GM19463 (cell line): ENCODE results near the gene CRACR2A.

Experiments used
- ATAC-seq: cut with Tn5 transposase; IDR thresholded peaks from one replicate; pipeline ENCODE4 v1.9.1; 2021; ENCODE audit warnings: mild to moderate bottlenecking, moderate library complexity; ENCODE audit not compliant: unreplicated experiment

The CRACR2A gene

GRCh38 chr12:3753544-3754284 is 805 bp upstream of the CRACR2A start:
- ATAC-seq: no peak

- peak; percentile 59 for ATAC-seq
These were observed 706 bp downstream of the CRACR2A start for GRCh38 chr12:3752096-3752709.

GRCh38 chr12:3751151-3752095 is 1.5 kb downstream of the CRACR2A start:
- no peak for ATAC-seq

- no peak for ATAC-seq
These were observed 2.3 kb downstream of the CRACR2A start for GRCh38 chr12:3750616-3751015.

- ATAC-seq: no peak
These were observed 4.3 kb downstream of the CRACR2A start for GRCh38 chr12:3748620-3749019.

GRCh38 chr12:3747976-3748619 is 4.8 kb downstream of the CRACR2A start:
- no peak for ATAC-seq

GRCh38 chr12:3747543-3747942 is 5.4 kb downstream of the CRACR2A start:
- no peak for ATAC-seq

GRCh38 chr12:3746758-3747157 is 6.2 kb downstream of the CRACR2A start:
- no peak for ATAC-seq

GRCh38 chr12:3745152-3745551 is 7.8 kb downstream of the CRACR2A start:
- ATAC-seq: no peak

GRCh38 chr12:3744229-3744901 is 8.5 kb downstream of the CRACR2A start:
- ATAC-seq: no peak

- ATAC-seq: no peak
These were observed 9.1 kb downstream of the CRACR2A start for GRCh38 chr12:3743803-3744202.

- no peak for ATAC-seq
These were observed 10.8 kb downstream of the CRACR2A start for GRCh38 chr12:3741882-3742672.

- ATAC-seq: no peak
These were observed 12.3 kb downstream of the CRACR2A start for GRCh38 chr12:3740480-3741231.

- no peak for ATAC-seq
These were observed 17.5 kb downstream of the CRACR2A start for GRCh38 chr12:3735432-3735831.

GRCh38 chr12:3732901-3733300 is 20.0 kb downstream of the CRACR2A start:
- no peak for ATAC-seq

- ATAC-seq: no peak
These were observed 22.8 kb downstream of the CRACR2A start for GRCh38 chr12:3730111-3730510.

- no peak for ATAC-seq
These were observed 24.2 kb downstream of the CRACR2A start for GRCh38 chr12:3728686-3729085.

GRCh38 chr12:3727877-3728632 is 24.9 kb downstream of the CRACR2A start:
- ATAC-seq: no peak
